Gastroesophageal sphincter (tissue), 4 donors: ENCODE measurements around the gene NOBOX. TPM values are rescaled to one million over a fixed set of nuclear protein-coding genes. Genes with fewer than 3 reads are reported as not detected.

ENCODE experiments used
- ATAC-seq: fragments of 150-250 bp; one replicate; pipeline ENCODE4 v1.9.1; 2016; ENCODE audit warnings: mild to moderate bottlenecking, moderate library complexity
- H3K27ac ChIP-seq, 4 donors: fragments of 200-600 bp; sonication (generic) in 3 of 4; 1 replicate in 3 of 4; 2 replicates in 1 of 4; pipeline ENCODE4 v1.5.1; 2016 to 2019
- H3K27me3 ChIP-seq: fragments of 200-600 bp; sonication (generic); one replicate; pipeline ENCODE4 v1.5.1; 2019
- H3K36me3 ChIP-seq, 2 donors: fragments of 200-600 bp; sonication (generic); one replicate each; pipeline ENCODE4 v1.5.1; 2019; ENCODE audit warnings: control low read depth in 1 of 2
- H3K4me1 ChIP-seq, 3 donors: fragments of 200-600 bp; sonication (generic); 1 replicate in 2 of 3; 2 replicates in 1 of 3; pipeline ENCODE4 v1.5.1; 2016 to 2019; ENCODE audit warnings: control low read depth in 2 of 3
- H3K4me3 ChIP-seq, 2 donors: fragments of 200-600 bp; sonication (generic); one replicate each; pipeline ENCODE4 v1.5.1; 2019; ENCODE audit warnings: mild to moderate bottlenecking in 1 of 2, moderate library complexity in 1 of 2
- H3K9me3 ChIP-seq, 3 donors: fragments of 200-600 bp; sonication (generic); one replicate each; pipeline ENCODE4 v1.5.1; 2017 to 2019; ENCODE audit warnings: control low read depth in 2 of 3
- EP300 ChIP-seq: sonication (generic); formaldehyde crosslinking; IDR thresholded peaks from one replicate; pipeline ENCODE4 v1.6.1; 2017; ENCODE audit warnings: antibody characterized with exemption, mild to moderate bottlenecking
- POLR2A ChIP-seq, 2 donors: fragments of 450-650 bp; IDR thresholded peaks; one replicate each; pipeline ENCODE4 v1.6.1; 2017; ENCODE audit warnings: antibody characterized with exemption in 2 of 2, mild to moderate bottlenecking in 2 of 2, moderate library complexity in 1 of 2
- POLR2AphosphoS5 ChIP-seq: sonication (generic); formaldehyde crosslinking; IDR thresholded peaks from one replicate; pipeline ENCODE4 v1.6.1; 2017; ENCODE audit warnings: antibody characterized with exemption
- WGBS, 2 donors: methylation state at CpG; one replicate each; pipeline ENCODE4 v1.1.5; 2018; ENCODE audit warnings: low coverage in 1 of 2; 5-methylcytosine and 5-hydroxymethylcytosine counted together
- total RNA-seq, 4 donors: library from RNA; depleted of rRNA; stranded (reverse); fragments of >200 nt; gene quantifications; one replicate each; pipeline ENCODE4 v1.1.0, GENCODE V29; 2016
- TF ChIP-seq, protein P1 (sequence below), 4 experiments: fragments of 200-600 bp in 2 of 4; fragments of 450-650 bp in 2 of 4; sonication (generic) in 1 of 4; IDR thresholded peaks; one replicate each; pipeline ENCODE4 v1.5.1; 2017 to 2019; ENCODE audit warnings: antibody characterized with exemption in 4 of 4, mild to moderate bottlenecking in 2 of 4, moderate library complexity in 2 of 4

NOBOX gene
- total RNA-seq, 4 donors from 2014 or later = not detected

DNA sequence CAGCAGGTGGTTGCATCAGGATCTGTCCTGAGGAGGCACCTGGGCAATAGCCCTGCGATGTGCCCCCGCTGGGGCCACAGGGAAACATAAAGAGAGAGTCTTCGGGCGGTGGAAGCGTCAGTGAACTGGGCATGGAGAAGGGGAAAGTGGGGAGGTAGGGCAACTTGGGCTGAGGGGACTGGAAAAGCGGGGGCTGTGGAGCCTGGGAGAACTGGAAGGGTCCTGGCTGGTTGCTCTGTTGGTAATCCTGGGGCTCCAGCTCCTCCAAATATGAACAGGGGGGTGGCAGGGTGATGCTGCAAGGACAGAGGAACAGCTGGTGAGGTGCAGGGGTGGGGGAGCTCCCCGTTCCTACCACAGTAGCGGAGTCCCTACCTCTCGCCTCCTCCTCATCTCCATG, 5.2 kb downstream of the NOBOX start:
- Histone ChIP-seq H3K4me1 (no peaks in the 10 kb centered on the region), H3K27ac (no peak overlapping the region), H3K27me3 (peaks cover 8% of the 10 kb centered on the region), H3K4me3 (no peak overlapping the region), H3K9me3 (no peaks in the 10 kb centered on the region), H3K36me3 (no peaks in the 10 kb centered on the region)
- WGBS, 2 donors = 80 to 83% methylated on average over 3 to 8 of the region's 9 CpGs
- TF ChIP-seq POLR2AphosphoS5 = no peak
- no peak for TF ChIP-seq EP300
- TF ChIP-seq, protein P1, sequence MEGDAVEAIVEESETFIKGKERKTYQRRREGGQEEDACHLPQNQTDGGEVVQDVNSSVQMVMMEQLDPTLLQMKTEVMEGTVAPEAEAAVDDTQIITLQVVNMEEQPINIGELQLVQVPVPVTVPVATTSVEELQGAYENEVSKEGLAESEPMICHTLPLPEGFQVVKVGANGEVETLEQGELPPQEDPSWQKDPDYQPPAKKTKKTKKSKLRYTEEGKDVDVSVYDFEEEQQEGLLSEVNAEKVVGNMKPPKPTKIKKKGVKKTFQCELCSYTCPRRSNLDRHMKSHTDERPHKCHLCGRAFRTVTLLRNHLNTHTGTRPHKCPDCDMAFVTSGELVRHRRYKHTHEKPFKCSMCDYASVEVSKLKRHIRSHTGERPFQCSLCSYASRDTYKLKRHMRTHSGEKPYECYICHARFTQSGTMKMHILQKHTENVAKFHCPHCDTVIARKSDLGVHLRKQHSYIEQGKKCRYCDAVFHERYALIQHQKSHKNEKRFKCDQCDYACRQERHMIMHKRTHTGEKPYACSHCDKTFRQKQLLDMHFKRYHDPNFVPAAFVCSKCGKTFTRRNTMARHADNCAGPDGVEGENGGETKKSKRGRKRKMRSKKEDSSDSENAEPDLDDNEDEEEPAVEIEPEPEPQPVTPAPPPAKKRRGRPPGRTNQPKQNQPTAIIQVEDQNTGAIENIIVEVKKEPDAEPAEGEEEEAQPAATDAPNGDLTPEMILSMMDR (IDR thresholded peaks at IDR 0.05) = no peak
- ATAC-seq = no peak

DNA sequence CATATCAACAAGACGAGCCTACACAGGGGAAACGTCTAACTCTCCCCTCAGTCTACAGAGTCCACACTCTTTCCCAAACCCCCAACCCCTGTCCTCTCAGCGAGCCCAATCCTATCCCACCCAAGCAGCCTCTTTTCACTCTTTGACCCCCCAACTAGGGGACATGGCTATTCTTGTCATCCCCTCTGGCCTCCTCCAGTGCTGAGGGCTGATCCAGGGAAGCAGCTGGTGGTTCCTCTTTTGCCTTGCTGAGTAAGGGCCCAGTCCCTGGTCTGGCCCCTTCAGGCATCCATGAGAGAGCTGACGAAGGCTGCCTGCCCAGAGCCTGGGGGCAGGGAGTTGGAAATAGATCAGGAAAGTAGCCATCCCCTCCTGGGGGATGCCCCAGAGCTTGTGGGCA, 6.4 kb downstream of the NOBOX start:
- WGBS, 2 donors = 52% methylated on average over 2 of the region's 4 CpGs; no CpG with 5 or more reads in 1 of the 2 donors
- TF ChIP-seq EP300 (no peak), POLR2A (IDR thresholded peaks at IDR 0.05) (no peak), POLR2AphosphoS5 (no peak)
- TF ChIP-seq, protein P1 (IDR thresholded peaks at IDR 0.05) = no peak
- no peak overlapping the region for H3K27ac ChIP-seq
- H3K9me3 ChIP-seq = no peaks in the 10 kb centered on the region
- peaks cover 0 to under 1% (median 0%) of the 10 kb centered on the region in 3 donors for H3K4me1 ChIP-seq
- H3K36me3 ChIP-seq = no peaks in the 10 kb centered on the region
- no peak for ATAC-seq
- no peak overlapping the region for H3K4me3 ChIP-seq
- peaks cover 8% of the 10 kb centered on the region for H3K27me3 ChIP-seq

DNA sequence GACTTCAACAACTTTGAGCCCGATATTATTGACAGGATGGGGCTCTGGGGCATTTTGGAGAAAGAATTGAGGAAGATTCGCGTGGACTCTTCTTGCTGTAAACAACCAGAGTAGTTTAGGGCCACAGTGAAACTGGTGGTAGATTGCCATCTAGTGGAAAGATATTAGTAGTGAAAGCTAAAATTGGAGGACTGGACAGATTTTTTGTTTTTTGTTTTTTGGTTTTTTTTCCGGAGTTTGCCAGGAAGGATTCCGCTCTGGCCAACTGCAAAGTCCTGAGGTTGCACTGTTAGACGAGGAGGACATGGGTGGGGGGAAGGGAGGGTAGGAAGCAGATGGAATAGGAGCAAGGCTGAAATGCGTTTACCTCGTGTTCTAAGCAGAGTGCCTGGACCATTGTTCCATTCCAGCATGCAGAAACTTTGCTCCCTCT, 11.7 kb downstream of the NOBOX start:
- peak; percentile 72 for ATAC-seq
- H3K27me3 ChIP-seq = no peaks in the 10 kb centered on the region
- no peaks in the 10 kb centered on the region for H3K9me3 ChIP-seq
- H3K27ac ChIP-seq = no peak overlapping the region
- peaks cover 0 to 21% (median 0%) of the 10 kb centered on the region in 3 donors for H3K4me1 ChIP-seq
- no peak for TF ChIP-seq POLR2A (IDR thresholded peaks at IDR 0.05)
- TF ChIP-seq, protein P1 (IDR thresholded peaks at IDR 0.05) = peak; percentile 45 to 81 (median 68)
- 0 to 5% methylated on average over 3 to 8 of the region's 8 CpGs for WGBS, 2 donors
- H3K36me3 ChIP-seq = no peaks in the 10 kb centered on the region
- H3K4me3 ChIP-seq = no peak overlapping the region

DNA sequence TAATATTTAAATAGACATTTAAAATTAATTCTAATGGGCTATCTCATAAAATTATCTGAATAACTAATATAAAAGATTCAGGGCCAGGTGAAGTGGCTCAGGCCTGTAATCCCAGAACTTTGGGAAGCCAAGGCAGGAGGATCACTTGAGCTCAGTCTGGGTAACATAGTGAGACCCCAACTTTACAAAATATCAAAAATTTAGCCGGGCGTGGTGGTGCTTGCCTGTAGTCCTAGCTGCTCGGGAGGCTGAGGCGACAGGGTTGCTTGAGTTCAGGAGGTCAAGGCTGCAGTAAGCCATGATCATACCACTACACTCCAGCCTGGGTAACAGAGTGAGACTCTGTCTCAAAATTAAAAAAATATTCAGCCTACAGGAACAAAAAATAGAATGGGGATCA, 12.5 kb downstream of the NOBOX start:
- Histone ChIP-seq H3K9me3 (no peaks in the 10 kb centered on the region), H3K4me3 (no peak overlapping the region), H3K4me1 (peaks cover 0 to 21% (median 0%) of the 10 kb centered on the region in 3 donors), H3K36me3 (no peaks in the 10 kb centered on the region), H3K27me3 (no peaks in the 10 kb centered on the region), H3K27ac (no peak overlapping the region)
- TF ChIP-seq POLR2A (IDR thresholded peaks at IDR 0.05) (no peak), EP300 (no peak), POLR2AphosphoS5 (no peak)
- TF ChIP-seq, protein P1 (IDR thresholded peaks at IDR 0.05) = no peak
- WGBS, 2 donors = 96 to 100% methylated on average over 2 to 3 of the region's 4 CpGs
- no peak for ATAC-seq

DNA sequence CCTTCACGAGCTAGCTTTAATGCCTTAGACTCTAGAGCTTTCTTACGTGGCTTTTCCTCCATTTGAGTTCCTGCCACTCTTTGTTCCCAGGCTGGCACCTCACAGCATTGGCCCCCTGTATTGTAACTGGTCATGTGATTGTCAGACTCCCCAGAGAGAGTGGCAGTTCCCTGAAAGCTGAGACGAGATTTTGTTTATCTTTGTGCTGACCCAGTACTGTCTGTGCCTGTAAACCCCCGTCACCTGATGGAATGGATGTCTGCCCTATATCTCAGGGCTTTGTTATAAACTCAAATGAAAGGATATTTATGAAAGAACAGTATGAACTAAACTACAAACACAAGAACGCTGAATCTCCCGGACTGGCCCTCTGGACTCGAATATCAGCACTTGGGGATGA, 13.0 kb downstream of the NOBOX start:
- peaks cover 0 to 21% (median 0%) of the 10 kb centered on the region in 3 donors for H3K4me1 ChIP-seq
- TF ChIP-seq POLR2AphosphoS5 (no peak), POLR2A (IDR thresholded peaks at IDR 0.05) (no peak), EP300 (no peak)
- no peaks in the 10 kb centered on the region for H3K36me3 ChIP-seq
- ATAC-seq = no peak
- H3K9me3 ChIP-seq = no peaks in the 10 kb centered on the region
- WGBS, 2 donors = 25 to 46% methylated on average over 6 to 7 of the region's 7 CpGs
- no peaks in the 10 kb centered on the region for H3K27me3 ChIP-seq
- H3K4me3 ChIP-seq = no peak overlapping the region
- H3K27ac ChIP-seq = no peak overlapping the region
